GM12878 (cell line): ENCODE measurements around the gene PRKCZ. TPM values are rescaled to one million over a fixed set of nuclear protein-coding genes. Genes with fewer than 3 reads are reported as not detected.

Source experiments
- ATAC-seq: fragments of 200-7000 bp; cut with Tn5 transposase; 3 replicates; pipeline ENCODE4 v1.9.1; 2020; ENCODE audit warnings: mild to moderate bottlenecking, moderate library complexity
- BruUV-seq: library from RNA; stranded (reverse); fragments of 400-500 nt; replicated peaks from 2 replicates; lab custom pipeline; 2021; lab: Mats Ljungman, UMichigan
- CTCF ChIA-PET: fragments of 300-600 bp; sonication (Branson Sonifier 250); formaldehyde crosslinking; extraction: SDS; loops from one replicate; lab custom pipeline; 2021; ENCODE audit warnings: inconsistent platforms; lab: Yijun Ruan, JAX
- POLR2A ChIA-PET: fragments of 350-600 bp; formaldehyde crosslinking; extraction: SDS; loops from one replicate; lab custom pipeline; 2021; ENCODE audit warnings: inconsistent platforms; lab: Charles Lee
- RAD21 ChIA-PET: fragments of 300-600 bp; sonication (Branson Sonifier 250); formaldehyde crosslinking; loops from one replicate; lab custom pipeline; 2023; ENCODE audit warnings: antibody characterized with exemption; ENCODE audit not compliant: unreplicated experiment; lab: Charles Lee
- SMC1A ChIA-PET: fragments of 300-600 bp; sonication (Branson Sonifier 250); formaldehyde crosslinking; loops from one replicate; lab custom pipeline; 2023; ENCODE audit not compliant: unreplicated experiment, uncharacterized antibody; lab: Charles Lee
- DNase-seq: peaks from one replicate; pipeline ENCODE4 v3.0.0-alpha.2; 2011; ENCODE audit warnings: low read depth, low spot score
- FAIRE-seq: peaks from 3 replicates; lab custom pipeline; 2011; peaks lifted over from hg19 to GRCh38; lab: Jason Lieb, UNC
- H2AFZ ChIP-seq: 2 replicates; pipeline ENCODE4 v1.6.0; 2011; ENCODE audit warnings: low read depth, low read length, control low read depth; ENCODE audit not compliant: control insufficient read depth
- H3K27ac ChIP-seq: 2 replicates; pipeline ENCODE4 v1.5.1; 2011; ENCODE audit warnings: control low read depth; ENCODE audit not compliant: control insufficient read depth, insufficient read depth
- H3K27me3 ChIP-seq, 2 experiments: replicated peaks in 1 of 2; 2 replicates each; pipeline versions ENCODE4 v1.6.0 to v1.6.1; 2011; ENCODE audit warnings: low read length in 1 of 2; ENCODE audit not compliant: control insufficient read depth in 2 of 2, insufficient read depth in 2 of 2
- H3K36me3 ChIP-seq, 2 experiments: 2 replicates each; pipeline ENCODE4 v1.5.1; 2011; ENCODE audit warnings: low read length in 1 of 2; ENCODE audit not compliant: control insufficient read depth in 2 of 2, insufficient read depth in 2 of 2
- H3K4me1 ChIP-seq: 2 replicates; pipeline ENCODE4 v1.6.1; 2011; ENCODE audit warnings: mild to moderate bottlenecking, low read length, moderate library complexity, mixed read lengths; ENCODE audit not compliant: control insufficient read depth, insufficient read depth
- H3K4me2 ChIP-seq: 2 replicates; pipeline ENCODE4 v1.6.0; 2011; ENCODE audit warnings: control low read depth; ENCODE audit not compliant: control insufficient read depth, insufficient read depth
- H3K4me3 ChIP-seq: fragments of 200-600 bp; sonication (generic); 2 replicates; pipeline ENCODE4 v1.5.1; 2016
- H3K79me2 ChIP-seq: 2 replicates; pipeline ENCODE4 v1.6.0; 2011; ENCODE audit warnings: low read length; ENCODE audit not compliant: control insufficient read depth, insufficient read depth
- H3K9ac ChIP-seq: 2 replicates; pipeline ENCODE4 v1.8.0; 2011; ENCODE audit warnings: low read length, control low read depth, mixed read lengths; ENCODE audit not compliant: control insufficient read depth, insufficient read depth
- H3K9me3 ChIP-seq: replicated peaks from 3 replicates; pipeline ENCODE4 v1.5.1; 2011; ENCODE audit warnings: mild to moderate bottlenecking, low read length; ENCODE audit not compliant: control insufficient read depth, insufficient read depth
- H4K20me1 ChIP-seq: 2 replicates; pipeline ENCODE4 v1.6.0; 2011; ENCODE audit not compliant: control insufficient read depth, insufficient read depth
- E4F1 ChIP-seq: fragments of 450-650 bp; IDR thresholded peaks from 2 replicates; pipeline ENCODE4 v1.6.1; 2018; ENCODE audit warnings: borderline replicate concordance, mild to moderate bottlenecking; ENCODE audit not compliant: partially characterized antibody
- HDGF ChIP-seq: fragments of 450-650 bp; IDR thresholded peaks from 2 replicates; pipeline ENCODE4 v1.6.1; 2016; ENCODE audit warnings: antibody characterized with exemption
- MEF2B ChIP-seq: fragments of 450-650 bp; IDR thresholded peaks from 2 replicates; pipeline ENCODE4 v1.6.1; 2018; ENCODE audit warnings: mild to moderate bottlenecking, moderate library complexity; ENCODE audit not compliant: partially characterized antibody, poor library complexity, severe bottlenecking
- NFYB ChIP-seq: IDR thresholded peaks from 2 replicates; pipeline ENCODE4 v1.6.1; 2011; ENCODE audit warnings: low read depth, mild to moderate bottlenecking, low read length, improper control_type of control experiment, moderate library complexity; ENCODE audit not compliant: insufficient read depth
- NRF1 ChIP-seq: conservative IDR thresholded peaks from 2 replicates; pipeline ENCODE4 v1.6.1; 2011; ENCODE audit warnings: mild to moderate bottlenecking, low read depth, low read length, improper control_type of control experiment
- PBX3 ChIP-seq: IDR thresholded peaks from 2 replicates; pipeline ENCODE4 v1.6.1; 2011; ENCODE audit warnings: mild to moderate bottlenecking, low read depth, low read length, moderate library complexity; ENCODE audit not compliant: insufficient replicate concordance
- POLR2AphosphoS5 ChIP-seq: IDR thresholded peaks from 2 replicates; pipeline ENCODE4 v1.6.1; 2011; ENCODE audit warnings: mild to moderate bottlenecking, low read length, inconsistent platforms
- SIN3A ChIP-seq: IDR thresholded peaks from 2 replicates; pipeline ENCODE4 v1.6.1; 2012; ENCODE audit warnings: low read depth, low read length, improper control_type of control experiment
- TAF1 ChIP-seq: IDR thresholded peaks from 2 replicates; pipeline ENCODE4 v1.6.1; 2011; ENCODE audit warnings: mild to moderate bottlenecking, low read depth, low read length, borderline replicate concordance
- TCF12 ChIP-seq: IDR thresholded peaks from 2 replicates; pipeline ENCODE4 v1.6.1; 2011; ENCODE audit warnings: low read depth, mild to moderate bottlenecking, low read length
- WGBS: methylation state at CpG from one replicate; pipeline ENCODE4 v1.1.6; 2016; ENCODE audit warnings: low lambda C conversion rate; ENCODE audit not compliant: insufficient replicate concordance, insufficient coverage; ENCODE audit errors: missing lambda C conversion rate; 5-methylcytosine and 5-hydroxymethylcytosine counted together
- in situ Hi-C: fragments of 300-500 bp; cut with MboI; formaldehyde crosslinking; loops from 9 replicates; pipeline ENCODE4 v1.14.3; 2018; ENCODE audit warnings: mixed read lengths
- intact Hi-C: fragments of 100-400 bp; cut with micrococcal nuclease; formaldehyde crosslinking; loops from one replicate; pipeline ENCODE4 v1.14.2; 2022; ENCODE audit not compliant: unreplicated experiment
- polyA plus RNA-seq, 11 experiments: library from polyadenylated mRNA; depleted of rRNA in 4 of 11; unstranded in 6 of 11; stranded (reverse) in 5 of 11; fragments of >200 nt; fragmentation: Nextera tagmentation in 4 of 11; fragmentation: Illumina TruSeq in 1 of 11; extraction: Ambion mirVana in 4 of 11; extraction: Trizol in 1 of 11; gene quantifications; 1 replicate in 1 of 11; 2 replicates in 10 of 11; pipeline versions ENCODE4 v1.2.1 to v1.2.3, GENCODE V29; 2011 to 2016; ENCODE audit warnings: inconsistent platforms in 2 of 11, missing spikeins in 2 of 11, low read depth in 1 of 11
- total RNA-seq, 4 experiments: library from RNA; depleted of rRNA in 3 of 4; stranded (reverse); fragments of >200 nt in 3 of 4; fragmentation: Illumina TruSeq in 1 of 4; extraction: Trizol in 1 of 4; gene quantifications; 2 replicates each; pipeline versions ENCODE4 v1.2.1 to v1.2.3, GENCODE V29; 2013 to 2021
- TF ChIP-seq, protein P1 (sequence below): fragments of 450-650 bp; IDR thresholded peaks from 2 replicates; pipeline ENCODE4 v1.6.1; 2017; ENCODE audit warnings: low read depth, mild to moderate bottlenecking, moderate library complexity
- TF ChIP-seq, protein P2 (sequence below): fragments of 450-650 bp; IDR thresholded peaks from 2 replicates; pipeline ENCODE4 v1.6.1; 2016; ENCODE audit warnings: mild to moderate bottlenecking
- TF ChIP-seq, protein P3 (sequence below): fragments of 450-650 bp; IDR thresholded peaks from 2 replicates; pipeline ENCODE4 v1.6.1; 2014; ENCODE audit warnings: mild to moderate bottlenecking

PRKCZ gene
- total and polyA plus RNA-seq, 10 of the 15 experiments (the other 5 are each of a cell fraction or from before 2014, with no cell fraction given), result 0.05 to 1.9 (median 0.64) TPM; not detected in 1

- SMC1A ChIA-PET, result no interaction called here
- Histone ChIP-seq H3K4me3 (no peak overlapping the region), H3K4me2 (no peak overlapping the region), H2AFZ (no peak overlapping the region), H3K79me2 (no peaks in the 10 kb centered on the region), H3K27ac (no peak overlapping the region), H3K9ac (no peak overlapping the region), H3K4me1 (no peaks in the 10 kb centered on the region), H4K20me1 (no peaks in the 10 kb centered on the region), H3K36me3 (no peaks in the 10 kb centered on the region), H3K27me3 (no peaks in the 10 kb centered on the region), H3K9me3 (peaks cover 4% of the 10 kb centered on the region; the same call in 1 of the 3 replicates)
- CTCF ChIA-PET, result no interaction called here
- BruUV-seq, result no TSS peak
- intact Hi-C loops, result no loop called here
- DNase-seq (no peak), ATAC-seq (no peak), FAIRE-seq (no peak)
- POLR2A ChIA-PET, result no interaction called here
- WGBS, result 92% methylated on average over 18 of the region's 22 CpGs
- RAD21 ChIA-PET, result no interaction called here
- in situ Hi-C loops, result no loop called here
- no peak for TF ChIP-seq E4F1
- no peak for TF ChIP-seq NFYB
- TF ChIP-seq, protein P1, sequence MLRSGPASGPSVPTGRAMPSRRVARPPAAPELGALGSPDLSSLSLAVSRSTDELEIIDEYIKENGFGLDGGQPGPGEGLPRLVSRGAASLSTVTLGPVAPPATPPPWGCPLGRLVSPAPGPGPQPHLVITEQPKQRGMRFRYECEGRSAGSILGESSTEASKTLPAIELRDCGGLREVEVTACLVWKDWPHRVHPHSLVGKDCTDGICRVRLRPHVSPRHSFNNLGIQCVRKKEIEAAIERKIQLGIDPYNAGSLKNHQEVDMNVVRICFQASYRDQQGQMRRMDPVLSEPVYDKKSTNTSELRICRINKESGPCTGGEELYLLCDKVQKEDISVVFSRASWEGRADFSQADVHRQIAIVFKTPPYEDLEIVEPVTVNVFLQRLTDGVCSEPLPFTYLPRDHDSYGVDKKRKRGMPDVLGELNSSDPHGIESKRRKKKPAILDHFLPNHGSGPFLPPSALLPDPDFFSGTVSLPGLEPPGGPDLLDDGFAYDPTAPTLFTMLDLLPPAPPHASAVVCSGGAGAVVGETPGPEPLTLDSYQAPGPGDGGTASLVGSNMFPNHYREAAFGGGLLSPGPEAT, result no peak
- TF ChIP-seq PBX3, result no peak
- no peak for TF ChIP-seq SIN3A
- TF ChIP-seq, protein P2, sequence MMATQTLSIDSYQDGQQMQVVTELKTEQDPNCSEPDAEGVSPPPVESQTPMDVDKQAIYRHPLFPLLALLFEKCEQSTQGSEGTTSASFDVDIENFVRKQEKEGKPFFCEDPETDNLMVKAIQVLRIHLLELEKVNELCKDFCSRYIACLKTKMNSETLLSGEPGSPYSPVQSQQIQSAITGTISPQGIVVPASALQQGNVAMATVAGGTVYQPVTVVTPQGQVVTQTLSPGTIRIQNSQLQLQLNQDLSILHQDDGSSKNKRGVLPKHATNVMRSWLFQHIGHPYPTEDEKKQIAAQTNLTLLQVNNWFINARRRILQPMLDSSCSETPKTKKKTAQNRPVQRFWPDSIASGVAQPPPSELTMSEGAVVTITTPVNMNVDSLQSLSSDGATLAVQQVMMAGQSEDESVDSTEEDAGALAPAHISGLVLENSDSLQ, result no peak
- TF ChIP-seq, protein P3, sequence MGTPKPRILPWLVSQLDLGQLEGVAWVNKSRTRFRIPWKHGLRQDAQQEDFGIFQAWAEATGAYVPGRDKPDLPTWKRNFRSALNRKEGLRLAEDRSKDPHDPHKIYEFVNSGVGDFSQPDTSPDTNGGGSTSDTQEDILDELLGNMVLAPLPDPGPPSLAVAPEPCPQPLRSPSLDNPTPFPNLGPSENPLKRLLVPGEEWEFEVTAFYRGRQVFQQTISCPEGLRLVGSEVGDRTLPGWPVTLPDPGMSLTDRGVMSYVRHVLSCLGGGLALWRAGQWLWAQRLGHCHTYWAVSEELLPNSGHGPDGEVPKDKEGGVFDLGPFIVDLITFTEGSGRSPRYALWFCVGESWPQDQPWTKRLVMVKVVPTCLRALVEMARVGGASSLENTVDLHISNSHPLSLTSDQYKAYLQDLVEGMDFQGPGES, result no peak
- no peak for TF ChIP-seq POLR2AphosphoS5
- no peak for TF ChIP-seq MEF2B
- TF ChIP-seq HDGF, result no peak
- no peak for TF ChIP-seq TCF12
- TF ChIP-seq NRF1, result no peak
- no peak for TF ChIP-seq TAF1
These were observed 31.9 kb downstream of the PRKCZ start for GRCh38 chr1:2082064-2082463.
